CD14-positive monocyte (primary cell): ENCODE measurements around the gene HSD17B3. TPM values are rescaled to one million over a fixed set of nuclear protein-coding genes. Genes with fewer than 3 reads are reported as not detected.

ENCODE experiments used
- DNase-seq, 3 donors: peaks; one replicate each; pipeline ENCODE4 v3.0.0-alpha.2; 2011 to 2022
- H2AFZ ChIP-seq: 2 replicates; pipeline ENCODE4 v1.6.0; 2012; ENCODE audit warnings: mild to moderate bottlenecking, low read depth, low read length, inconsistent platforms; ENCODE audit not compliant: insufficient read depth, poor library complexity, severe bottlenecking
- H3K27ac ChIP-seq, 2 donors: 1 replicate in 1 of 2; 2 replicates in 1 of 2; pipeline ENCODE4 v1.5.1; 2012 to 2013; ENCODE audit warnings: low read length in 2 of 2, control low read depth in 1 of 2, inconsistent platforms in 1 of 2, low read depth in 1 of 2, mild to moderate bottlenecking in 1 of 2
- H3K27me3 ChIP-seq, 2 donors: one replicate each; pipeline versions ENCODE4 v1.6.0 to v1.6.1; 2011 to 2013; ENCODE audit warnings: low read length in 2 of 2; ENCODE audit not compliant: control insufficient read depth in 2 of 2, insufficient read depth in 2 of 2
- H3K36me3 ChIP-seq, 2 donors: replicated peaks in 1 of 2; 1 replicate in 1 of 2; 2 replicates in 1 of 2; pipeline versions ENCODE4 v1.5.1 to v1.6.1; 2012 to 2013; ENCODE audit warnings: low read length in 2 of 2, control low read depth in 1 of 2, inconsistent platforms in 1 of 2, mild to moderate bottlenecking in 1 of 2; ENCODE audit not compliant: insufficient read depth in 2 of 2, control insufficient read depth in 1 of 2
- H3K4me1 ChIP-seq, 2 donors: 1 replicate in 1 of 2; 2 replicates in 1 of 2; pipeline versions ENCODE4 v1.5.1 to v1.6.1; 2012 to 2013; ENCODE audit warnings: low read length in 2 of 2, control low read depth in 1 of 2, inconsistent platforms in 1 of 2, mild to moderate bottlenecking in 1 of 2, moderate library complexity in 1 of 2; ENCODE audit not compliant: insufficient read depth in 2 of 2, control insufficient read depth in 1 of 2
- H3K4me2 ChIP-seq: replicated peaks from 2 replicates; pipeline ENCODE3; 2012; ENCODE audit warnings: low read length, moderate library complexity, mild to moderate bottlenecking; ENCODE audit not compliant: poor library complexity, severe bottlenecking; ENCODE audit errors: extremely low read depth
- H3K4me3 ChIP-seq, 3 experiments: fragments of 200-600 bp in 1 of 3; sonication (generic) in 1 of 3; replicated peaks in 1 of 3; 1 replicate in 2 of 3; 2 replicates in 1 of 3; pipeline ENCODE4 v1.5.1; 2011 to 2013; ENCODE audit warnings: low read length in 3 of 3, mild to moderate bottlenecking in 3 of 3, control low read depth in 2 of 3, low read depth in 2 of 3, inconsistent platforms in 1 of 3, moderate library complexity in 1 of 3
- H3K79me2 ChIP-seq: 2 replicates; pipeline ENCODE4 v1.6.0; 2012; ENCODE audit warnings: mild to moderate bottlenecking, control low read depth, inconsistent platforms, low read length, moderate library complexity; ENCODE audit not compliant: insufficient read depth
- H3K9ac ChIP-seq: 2 replicates; pipeline ENCODE4 v1.6.0; 2017; ENCODE audit warnings: low read length, mild to moderate bottlenecking; ENCODE audit not compliant: insufficient read depth, poor library complexity, severe bottlenecking
- H3K9me3 ChIP-seq, 2 donors: replicated peaks in 1 of 2; 1 replicate in 1 of 2; 2 replicates in 1 of 2; pipeline versions ENCODE4 v1.5.1 to v1.6.1; 2012 to 2013; ENCODE audit warnings: low read length in 2 of 2, control low read depth in 1 of 2; ENCODE audit not compliant: control insufficient read depth in 1 of 2, insufficient read depth in 1 of 2
- H4K20me1 ChIP-seq: 2 replicates; pipeline ENCODE4 v1.6.0; 2012; ENCODE audit warnings: mild to moderate bottlenecking, low read length, control low read depth, moderate library complexity; ENCODE audit not compliant: insufficient read depth
- H3K27ac Mint-ChIP-seq, 7 donors: one replicate each; pipeline ENCODE4 v1.8.0; 2020; ENCODE audit warnings: mild to moderate bottlenecking in 7 of 7, mixed read lengths in 7 of 7, moderate library complexity in 6 of 7, inconsistent platforms in 2 of 7
- H3K27me3 Mint-ChIP-seq, 3 donors: one replicate each; pipeline ENCODE4 v1.8.0; 2021 to 2022; ENCODE audit warnings: low read depth in 3 of 3, mild to moderate bottlenecking in 3 of 3, mixed read lengths in 3 of 3, moderate library complexity in 3 of 3, inconsistent platforms in 1 of 3
- H3K36me3 Mint-ChIP-seq, 2 donors: one replicate each; pipeline ENCODE4 v1.8.0; 2020; ENCODE audit warnings: mixed read lengths in 2 of 2, inconsistent platforms in 1 of 2, mild to moderate bottlenecking in 1 of 2
- H3K4me1 Mint-ChIP-seq: one replicate; pipeline ENCODE4 v1.8.0; 2020; ENCODE audit warnings: mild to moderate bottlenecking, mixed read lengths
- H3K4me3 Mint-ChIP-seq, 2 donors: one replicate each; pipeline ENCODE4 v1.8.0; 2020; ENCODE audit warnings: mild to moderate bottlenecking in 2 of 2, mixed read lengths in 2 of 2, moderate library complexity in 1 of 2
- H3K9me3 Mint-ChIP-seq, 7 donors: one replicate each; pipeline ENCODE4 v1.8.0; 2020 to 2022; ENCODE audit warnings: mixed read lengths in 7 of 7, mild to moderate bottlenecking in 6 of 7, moderate library complexity in 6 of 7, inconsistent platforms in 2 of 7
- WGBS: methylation state at CpG from one replicate; pipeline ENCODE4 v1.1.5; 2013; ENCODE audit warnings: missing lambda C conversion rate; ENCODE audit not compliant: insufficient coverage; 5-methylcytosine and 5-hydroxymethylcytosine counted together
- intact Hi-C, 2 donors: fragments of 100-400 bp; cut with micrococcal nuclease; formaldehyde crosslinking; loops; one replicate each; pipeline versions ENCODE4 v1.15.0 to v1.15.1; 2023
- polyA plus RNA-seq, 3 donors: library from polyadenylated mRNA; depleted of rRNA in 1 of 3; unstranded in 2 of 3; stranded (reverse) in 1 of 3; fragments of 300-500 nt in 2 of 3; fragments of >200 nt in 1 of 3; fragmentation: Illumina TruSeq in 2 of 3; gene quantifications; 1 replicate in 2 of 3; 2 replicates in 1 of 3; pipeline ENCODE4 v1.2.3, GENCODE V29; 2012 to 2021
- TF ChIP-seq, protein P1 (sequence below): fragments of 200-600 bp; IDR thresholded peaks from one replicate; pipeline ENCODE4 v1.8.0; 2022; ENCODE audit warnings: antibody characterized with exemption, mild to moderate bottlenecking

Gene HSD17B3
- polyA plus RNA-seq, 3 donors, result 0.09 TPM; not detected in 2

DNA sequence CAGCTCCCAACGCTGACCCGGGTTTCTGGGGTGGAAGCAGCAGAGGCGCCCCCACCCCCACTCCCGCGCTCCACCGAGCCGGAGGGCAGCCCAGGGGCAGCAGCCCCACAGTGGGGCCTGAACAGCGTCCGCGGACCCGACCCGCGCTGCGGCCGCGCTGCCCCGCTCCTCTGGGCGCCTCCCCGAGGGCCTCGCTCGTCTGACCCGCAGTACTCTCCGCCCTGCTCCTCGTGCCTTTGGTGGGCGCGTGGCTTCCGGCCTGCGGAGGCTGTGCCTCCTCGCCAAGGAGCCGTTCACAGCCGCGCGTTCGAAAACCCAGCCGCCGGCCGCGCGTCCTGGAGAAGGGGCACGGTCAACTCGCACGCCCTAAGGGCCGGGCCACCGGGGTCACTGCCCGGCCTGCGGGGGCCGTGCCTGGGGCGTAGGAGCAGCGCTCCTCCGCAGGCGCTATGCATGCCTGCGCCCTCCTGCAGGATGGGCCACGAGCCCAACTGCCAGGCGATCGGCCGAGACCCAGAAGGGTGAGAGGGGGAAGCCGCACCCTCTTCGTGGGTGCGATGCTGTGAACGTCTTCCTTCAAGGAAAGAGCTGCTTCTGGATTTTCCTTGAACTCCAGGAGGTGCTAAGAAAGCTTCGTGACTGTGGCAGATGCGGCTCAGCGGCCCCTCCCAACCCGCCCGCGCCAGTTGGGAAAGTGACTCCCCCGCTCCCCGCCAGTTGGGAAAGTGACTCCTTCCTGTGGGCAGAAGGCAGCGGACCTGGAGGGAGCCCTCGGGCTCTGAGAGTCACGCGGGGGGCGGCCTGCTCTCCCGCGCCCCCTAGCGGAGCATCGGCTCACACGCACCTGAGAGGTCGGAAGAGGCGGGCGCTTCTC lies 82.7 kb downstream of the HSD17B3 start:
- Histone ChIP-seq H3K9ac (no peak overlapping the region), H3K27ac (no peak overlapping the region), H3K9me3 (peaks cover 0 to 11% of the 10 kb centered on the region in 2 donors), H3K36me3 (no peaks in the 10 kb centered on the region), H2AFZ (peak overlapping the region; percentile 69), H3K4me3 (peak overlapping the region in 1 of 3 experiments; percentile 53), H3K27me3 (peaks cover 18 to 20% of the 10 kb centered on the region in 2 donors), H4K20me1 (no peaks in the 10 kb centered on the region), H3K4me2 (peak overlapping the region; percentile 53), H3K79me2 (no peaks in the 10 kb centered on the region), H3K4me1 (peaks cover 16 to 26% of the 10 kb centered on the region in 2 donors)
- H3K4me3 Mint-ChIP-seq, result peak overlapping the region; percentile 32 to 87
- peaks cover under 1 to 13% (median 5%) of the 10 kb centered on the region in 7 donors for H3K9me3 Mint-ChIP-seq
- 19% methylated on average over 70 of the region's 81 CpGs for WGBS
- intact Hi-C loops, result loop anchor here (5.0 to 10.0 kb wide), 3 partner anchors 492 to 1537 kb away; no protein-coding TSS in a partner anchor
- H3K27me3 Mint-ChIP-seq, result peaks cover 38 to 59% (median 43%) of the 10 kb centered on the region in 3 donors
- no peak overlapping the region for H3K27ac Mint-ChIP-seq
- H3K36me3 Mint-ChIP-seq, result no peaks in the 10 kb centered on the region
- TF ChIP-seq, protein P1, sequence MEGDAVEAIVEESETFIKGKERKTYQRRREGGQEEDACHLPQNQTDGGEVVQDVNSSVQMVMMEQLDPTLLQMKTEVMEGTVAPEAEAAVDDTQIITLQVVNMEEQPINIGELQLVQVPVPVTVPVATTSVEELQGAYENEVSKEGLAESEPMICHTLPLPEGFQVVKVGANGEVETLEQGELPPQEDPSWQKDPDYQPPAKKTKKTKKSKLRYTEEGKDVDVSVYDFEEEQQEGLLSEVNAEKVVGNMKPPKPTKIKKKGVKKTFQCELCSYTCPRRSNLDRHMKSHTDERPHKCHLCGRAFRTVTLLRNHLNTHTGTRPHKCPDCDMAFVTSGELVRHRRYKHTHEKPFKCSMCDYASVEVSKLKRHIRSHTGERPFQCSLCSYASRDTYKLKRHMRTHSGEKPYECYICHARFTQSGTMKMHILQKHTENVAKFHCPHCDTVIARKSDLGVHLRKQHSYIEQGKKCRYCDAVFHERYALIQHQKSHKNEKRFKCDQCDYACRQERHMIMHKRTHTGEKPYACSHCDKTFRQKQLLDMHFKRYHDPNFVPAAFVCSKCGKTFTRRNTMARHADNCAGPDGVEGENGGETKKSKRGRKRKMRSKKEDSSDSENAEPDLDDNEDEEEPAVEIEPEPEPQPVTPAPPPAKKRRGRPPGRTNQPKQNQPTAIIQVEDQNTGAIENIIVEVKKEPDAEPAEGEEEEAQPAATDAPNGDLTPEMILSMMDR, result peak; percentile 93
- DNase-seq, result peak; percentile 10 to 45 (median 21)
- peaks cover 22% of the 10 kb centered on the region for H3K4me1 Mint-ChIP-seq

DNA sequence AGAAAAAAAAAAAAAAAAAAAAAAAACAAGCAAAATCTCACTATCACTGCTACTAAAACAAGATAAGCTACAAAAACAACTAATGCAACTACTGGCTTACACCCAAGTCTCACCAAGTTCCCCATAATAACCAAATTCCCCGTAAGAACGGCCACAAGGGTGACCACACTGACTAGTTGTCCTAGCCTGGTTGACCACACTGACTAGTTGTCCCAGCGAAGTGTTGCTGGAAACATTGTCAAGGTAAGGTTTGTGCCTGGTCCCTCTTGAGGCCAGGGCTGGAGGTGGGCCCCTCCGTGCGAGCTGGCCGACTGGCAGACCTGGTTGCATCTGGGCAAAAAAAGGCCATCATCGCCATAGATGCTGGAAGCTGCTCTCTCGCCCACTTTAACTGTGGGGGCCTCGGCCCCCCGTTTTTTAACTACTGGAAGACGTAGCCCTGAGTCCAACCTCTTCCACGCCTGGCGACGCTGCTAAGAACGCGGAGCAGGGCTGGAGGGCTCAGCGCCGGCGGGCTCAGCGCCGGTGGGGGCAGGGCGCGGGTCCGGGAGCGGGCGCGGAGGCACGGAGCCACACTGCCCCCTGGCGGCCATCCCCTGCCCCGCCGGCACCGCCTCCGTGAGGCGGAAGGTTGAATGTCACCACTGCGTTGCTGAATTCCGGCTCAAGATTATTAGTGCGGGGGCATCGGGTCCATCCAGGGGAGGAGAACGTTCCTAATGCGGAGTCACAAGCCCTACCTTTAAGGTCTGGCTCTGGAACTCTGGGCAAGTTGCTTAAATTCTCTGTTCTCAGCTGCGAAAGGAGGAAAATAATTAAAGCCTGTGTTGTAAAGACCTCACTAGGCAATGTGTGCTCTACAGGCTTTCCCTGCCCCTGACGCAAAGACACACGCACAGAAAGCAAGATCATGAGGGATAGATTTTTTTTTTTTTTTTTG lies 84.0 kb downstream of the HSD17B3 start:
- peaks cover 16 to 26% of the 10 kb centered on the region in 2 donors for H3K4me1 ChIP-seq
- peak overlapping the region; percentile 35 for H3K9ac ChIP-seq
- H3K4me3 ChIP-seq, result peak overlapping the region; percentile 42 to 77 (median 52)
- Mint-ChIP-seq H3K4me3 (peak overlapping the region; percentile 78 to 87), H3K27me3 (peaks cover 38 to 59% (median 46%) of the 10 kb centered on the region in 3 donors), H3K4me1 (peaks cover 22% of the 10 kb centered on the region), H3K27ac (peak overlapping the region in 3 of 7 donors; percentile 4 to 48 (median 17)), H3K9me3 (peaks cover 0 to 7% (median 0%) of the 10 kb centered on the region in 7 donors), H3K36me3 (no peaks in the 10 kb centered on the region)
- peaks cover 0 to 4% of the 10 kb centered on the region in 2 donors for H3K9me3 ChIP-seq
- TF ChIP-seq, protein P1, result peak; percentile 99
- H2AFZ ChIP-seq, result peak overlapping the region; percentile 88
- no peaks in the 10 kb centered on the region for H3K36me3 ChIP-seq
- peak; percentile 37 to 57 (median 48) for DNase-seq
- H3K27ac ChIP-seq, result no peak overlapping the region
- intact Hi-C loops, result loop anchor here (5.0 to 10.0 kb wide), 3 partner anchors 491 to 1536 kb away; no protein-coding TSS in a partner anchor
- peaks cover 16 to 20% of the 10 kb centered on the region in 2 donors for H3K27me3 ChIP-seq
- H3K79me2 ChIP-seq, result no peaks in the 10 kb centered on the region
- no peaks in the 10 kb centered on the region for H4K20me1 ChIP-seq
- peak overlapping the region; percentile 81 for H3K4me2 ChIP-seq
- 2% methylated on average over 35 of the region's 43 CpGs for WGBS
